Measurements from ENCODE around the gene IRX1. TPM values are rescaled to one million over a fixed set of nuclear protein-coding genes. Genes with fewer than 3 reads are reported as not detected.

Gene IRX1
- total RNA-seq, 1 donor: 1.4 TPM

- no peak for DNase-seq (ENCODE audit: insufficient read length, low spot score, missing footprints)
- Histone ChIP-seq H4K20me1 (ENCODE audit: insufficient read depth, low read length) (no peaks in the 10 kb centered on the region), H3K9me3 (ENCODE audit: low read depth, low read length) (no peaks in the 10 kb centered on the region), H3K79me2 (ENCODE audit: insufficient read depth, low read length) (no peaks in the 10 kb centered on the region), H2AFZ (ENCODE audit: low read length) (no peak overlapping the region), H3K36me3 (ENCODE audit: insufficient read depth, low read length) (no peaks in the 10 kb centered on the region), H3K4me3 (ENCODE audit: insufficient read depth, low read length) (no peak overlapping the region), H3K4me2 (ENCODE audit: insufficient read depth, low read length) (no peak overlapping the region), H3K27ac (ENCODE audit: low read depth, low read length) (no peak overlapping the region), H3K27me3 (ENCODE audit: insufficient read depth, low read length) (no peaks in the 10 kb centered on the region), H3K4me1 (ENCODE audit: insufficient read depth, low read length) (no peaks in the 10 kb centered on the region)
- no peak for TF ChIP-seq CTCF (IDR thresholded peaks at IDR 0.05; ENCODE audit: extremely low read depth, low read depth, low read length)
These were observed 38.4 kb downstream of the IRX1 start for GRCh38 chr5:3634061-3634460.

- H3K27ac ChIP-seq (ENCODE audit: low read depth, low read length): no peak overlapping the region
- H3K4me3 ChIP-seq (ENCODE audit: insufficient read depth, low read length): no peak overlapping the region
These were observed 43.5 kb downstream of the IRX1 start for GRCh38 chr5:3639175-3639574.

GRCh38 chr5:3642231-3642630 lies 46.6 kb downstream of the IRX1 start:
- Histone ChIP-seq H3K36me3 (ENCODE audit: insufficient read depth, low read length) (no peaks in the 10 kb centered on the region), H4K20me1 (ENCODE audit: insufficient read depth, low read length) (no peaks in the 10 kb centered on the region), H2AFZ (ENCODE audit: low read length) (no peak overlapping the region), H3K27me3 (ENCODE audit: insufficient read depth, low read length) (no peaks in the 10 kb centered on the region), H3K4me2 (ENCODE audit: insufficient read depth, low read length) (no peak overlapping the region), H3K4me1 (ENCODE audit: insufficient read depth, low read length) (no peaks in the 10 kb centered on the region), H3K4me3 (ENCODE audit: insufficient read depth, low read length) (no peak overlapping the region), H3K27ac (ENCODE audit: low read depth, low read length) (no peak overlapping the region), H3K79me2 (ENCODE audit: insufficient read depth, low read length) (no peaks in the 10 kb centered on the region), H3K9me3 (ENCODE audit: low read depth, low read length) (no peaks in the 10 kb centered on the region)
- no peak for TF ChIP-seq CTCF (IDR thresholded peaks at IDR 0.05; ENCODE audit: extremely low read depth, low read depth, low read length)
- no peak for DNase-seq (ENCODE audit: insufficient read length, low spot score, missing footprints)

More at GRCh38 chr5:3639175-3639574, 43.5 kb downstream of the IRX1 start:
- no peaks in the 10 kb centered on the region for H3K9me3 ChIP-seq (ENCODE audit: low read depth, low read length)
- H4K20me1 ChIP-seq (ENCODE audit: insufficient read depth, low read length): no peaks in the 10 kb centered on the region
- H2AFZ ChIP-seq (ENCODE audit: low read length): no peak overlapping the region
- no peak for DNase-seq (ENCODE audit: insufficient read length, low spot score, missing footprints)
- no peaks in the 10 kb centered on the region for H3K4me1 ChIP-seq (ENCODE audit: insufficient read depth, low read length)
- H3K36me3 ChIP-seq (ENCODE audit: insufficient read depth, low read length): no peaks in the 10 kb centered on the region
- no peak overlapping the region for H3K4me2 ChIP-seq (ENCODE audit: insufficient read depth, low read length)
- no peak for TF ChIP-seq CTCF (IDR thresholded peaks at IDR 0.05; ENCODE audit: extremely low read depth, low read depth, low read length)
- no peaks in the 10 kb centered on the region for H3K79me2 ChIP-seq (ENCODE audit: insufficient read depth, low read length)
- H3K27me3 ChIP-seq (ENCODE audit: insufficient read depth, low read length): no peaks in the 10 kb centered on the region

GRCh38 chr5:3650320-3650719 lies 54.7 kb downstream of the IRX1 start:
- no peak for TF ChIP-seq CTCF (IDR thresholded peaks at IDR 0.05; ENCODE audit: extremely low read depth, low read depth, low read length)
- Histone ChIP-seq H4K20me1 (ENCODE audit: insufficient read depth, low read length) (no peaks in the 10 kb centered on the region), H3K9me3 (ENCODE audit: low read depth, low read length) (no peaks in the 10 kb centered on the region), H3K4me1 (ENCODE audit: insufficient read depth, low read length) (no peaks in the 10 kb centered on the region), H3K79me2 (ENCODE audit: insufficient read depth, low read length) (no peaks in the 10 kb centered on the region), H3K27ac (ENCODE audit: low read depth, low read length) (no peak overlapping the region), H3K4me2 (ENCODE audit: insufficient read depth, low read length) (no peak overlapping the region), H3K36me3 (ENCODE audit: insufficient read depth, low read length) (no peaks in the 10 kb centered on the region), H3K27me3 (ENCODE audit: insufficient read depth, low read length) (no peaks in the 10 kb centered on the region), H3K4me3 (ENCODE audit: insufficient read depth, low read length) (no peak overlapping the region), H2AFZ (ENCODE audit: low read length) (no peak overlapping the region)
- DNase-seq (ENCODE audit: insufficient read length, low spot score, missing footprints): no peak
